Lower lobe of right lung (tissue), 2 donors: Measurements from ENCODE around the gene MTFR2. TPM values are rescaled to one million over a fixed set of nuclear protein-coding genes. Genes with fewer than 3 reads are reported as not detected.
"Not testable (repeated sequence)": the region's sequence is repeated elsewhere in the genome, so short reads cannot be mapped to it uniquely, and the experiment has no call there.

Experiments used
- ATAC-seq, 2 donors: fragments of 200-7000 bp; cut with Tn5 transposase; one replicate each; pipeline ENCODE4 v1.9.1; 2020 to 2022; ENCODE audit warnings: mild to moderate bottlenecking in 2 of 2, moderate library complexity in 2 of 2
- DNase-seq: peaks from one replicate; pipeline ENCODE4 v3.0.0-alpha.2; 2020
- H3K27ac ChIP-seq: fragments of 200-600 bp; one replicate; pipeline ENCODE4 v1.8.0; 2022
- H3K27me3 ChIP-seq: fragments of 200-600 bp; one replicate; pipeline ENCODE4 v1.8.0; 2022; ENCODE audit warnings: low read depth
- H3K36me3 ChIP-seq: fragments of 200-600 bp; one replicate; pipeline ENCODE4 v1.8.0; 2022; ENCODE audit warnings: mild to moderate bottlenecking
- H3K4me1 ChIP-seq: fragments of 200-600 bp; one replicate; pipeline ENCODE4 v1.8.0; 2022
- H3K4me3 ChIP-seq: fragments of 200-600 bp; one replicate; pipeline ENCODE4 v1.8.0; 2022; ENCODE audit warnings: mild to moderate bottlenecking
- H3K9me3 ChIP-seq: fragments of 200-600 bp; one replicate; pipeline ENCODE4 v1.8.0; 2022
- intact Hi-C: fragments of 100-400 bp; cut with DNase I; formaldehyde crosslinking; loops from one replicate; pipeline ENCODE4 v1.11.0; 2022
- total RNA-seq: library from RNA; stranded (reverse); fragmentation: NEBNext Ultra II Directional; extraction: Animal tissue kit (Norgen Biotek cat#: 25700); gene quantifications from one replicate; pipeline ENCODE4 v1.2.1, GENCODE V29; 2021
- TF ChIP-seq, protein P1 (sequence below): fragments of 200-600 bp; IDR thresholded peaks from one replicate; pipeline ENCODE4 v1.8.0; 2022; ENCODE audit warnings: antibody characterized with exemption, mild to moderate bottlenecking
- donor health status: DM: no; HTN: yes; CAD: no; lungs with severe emphysema.

The MTFR2 gene
- total RNA-seq, 1 donor from 2014 or later: 1.5 TPM

DNA sequence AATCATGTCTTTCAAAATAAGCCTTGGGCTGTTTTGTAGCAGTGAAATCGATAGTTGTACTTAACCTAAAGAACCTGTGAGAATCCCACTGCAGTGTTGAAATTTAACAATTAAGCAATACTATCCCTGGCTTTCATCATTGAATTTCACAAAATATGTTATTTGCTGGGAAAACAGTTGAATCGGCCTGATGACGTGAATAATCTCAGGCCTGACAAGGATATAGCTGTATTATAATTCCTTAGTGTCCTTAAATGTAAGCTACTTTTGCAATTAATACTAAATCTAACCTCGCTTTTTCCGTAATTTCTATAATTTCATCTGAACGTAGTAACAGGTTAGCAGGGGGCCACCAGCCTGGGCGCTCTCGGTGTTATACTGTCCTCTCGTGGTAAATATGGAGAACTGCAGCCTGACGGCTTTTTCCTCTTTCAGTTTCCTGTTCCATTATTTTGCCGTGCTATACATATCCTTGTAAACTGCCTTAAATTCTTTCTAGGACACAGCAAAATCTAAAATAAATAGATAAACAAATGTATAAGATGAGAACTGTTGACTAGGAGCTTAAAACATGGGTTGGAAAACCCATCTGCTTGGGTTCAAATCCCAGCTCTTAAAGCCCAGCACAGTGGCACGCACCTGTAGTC is 24.0 kb downstream of the MTFR2 start:
- no peaks in the 10 kb centered on the region for H3K9me3 ChIP-seq
- H3K27ac ChIP-seq: no peak overlapping the region
- peak; percentile 70 for DNase-seq
- peak; percentile 94 for ATAC-seq
- no peaks in the 10 kb centered on the region for H3K36me3 ChIP-seq
- TF ChIP-seq, protein P1, sequence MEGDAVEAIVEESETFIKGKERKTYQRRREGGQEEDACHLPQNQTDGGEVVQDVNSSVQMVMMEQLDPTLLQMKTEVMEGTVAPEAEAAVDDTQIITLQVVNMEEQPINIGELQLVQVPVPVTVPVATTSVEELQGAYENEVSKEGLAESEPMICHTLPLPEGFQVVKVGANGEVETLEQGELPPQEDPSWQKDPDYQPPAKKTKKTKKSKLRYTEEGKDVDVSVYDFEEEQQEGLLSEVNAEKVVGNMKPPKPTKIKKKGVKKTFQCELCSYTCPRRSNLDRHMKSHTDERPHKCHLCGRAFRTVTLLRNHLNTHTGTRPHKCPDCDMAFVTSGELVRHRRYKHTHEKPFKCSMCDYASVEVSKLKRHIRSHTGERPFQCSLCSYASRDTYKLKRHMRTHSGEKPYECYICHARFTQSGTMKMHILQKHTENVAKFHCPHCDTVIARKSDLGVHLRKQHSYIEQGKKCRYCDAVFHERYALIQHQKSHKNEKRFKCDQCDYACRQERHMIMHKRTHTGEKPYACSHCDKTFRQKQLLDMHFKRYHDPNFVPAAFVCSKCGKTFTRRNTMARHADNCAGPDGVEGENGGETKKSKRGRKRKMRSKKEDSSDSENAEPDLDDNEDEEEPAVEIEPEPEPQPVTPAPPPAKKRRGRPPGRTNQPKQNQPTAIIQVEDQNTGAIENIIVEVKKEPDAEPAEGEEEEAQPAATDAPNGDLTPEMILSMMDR: peak; percentile 100
- peak overlapping the region; percentile 37 for H3K4me3 ChIP-seq
- intact Hi-C loops: loop anchor here (10.0 kb wide), 1 partner anchor 191 kb away; no protein-coding TSS in a partner anchor
- peaks cover 16% of the 10 kb centered on the region for H3K4me1 ChIP-seq
- H3K27me3 ChIP-seq: no peaks in the 10 kb centered on the region

DNA sequence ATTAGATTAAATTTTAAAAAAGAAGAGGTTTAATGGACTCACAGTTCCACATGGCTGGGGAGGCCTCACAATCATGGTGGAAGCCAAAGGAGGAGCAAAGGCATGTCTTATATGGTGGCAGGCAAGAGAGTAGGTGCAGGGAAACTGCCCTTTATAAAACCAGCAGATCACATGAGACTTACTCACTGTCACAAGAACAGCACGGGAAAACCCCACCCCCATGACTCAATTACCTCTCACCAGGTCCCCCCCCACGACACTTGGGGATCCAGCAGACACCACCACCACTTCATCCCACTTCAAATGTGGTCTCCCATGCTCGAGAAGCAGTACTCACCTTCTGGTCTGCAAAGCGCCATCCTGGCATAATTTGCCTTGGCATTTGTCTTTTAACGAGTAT is 24.6 kb downstream of the MTFR2 start:
- TF ChIP-seq, protein P1: no peak
- no peak overlapping the region for H3K27ac ChIP-seq
- ATAC-seq (peak in 1 of 2 donors; percentile 33), DNase-seq (no peak)
- intact Hi-C loops: loop anchor here (10.0 kb wide), 1 partner anchor 191 kb away; no protein-coding TSS in a partner anchor
- H3K4me1 ChIP-seq: peaks cover 16% of the 10 kb centered on the region
- H3K36me3 ChIP-seq: no peaks in the 10 kb centered on the region
- no peaks in the 10 kb centered on the region for H3K9me3 ChIP-seq
- no peak overlapping the region for H3K4me3 ChIP-seq
- H3K27me3 ChIP-seq: no peaks in the 10 kb centered on the region

DNA sequence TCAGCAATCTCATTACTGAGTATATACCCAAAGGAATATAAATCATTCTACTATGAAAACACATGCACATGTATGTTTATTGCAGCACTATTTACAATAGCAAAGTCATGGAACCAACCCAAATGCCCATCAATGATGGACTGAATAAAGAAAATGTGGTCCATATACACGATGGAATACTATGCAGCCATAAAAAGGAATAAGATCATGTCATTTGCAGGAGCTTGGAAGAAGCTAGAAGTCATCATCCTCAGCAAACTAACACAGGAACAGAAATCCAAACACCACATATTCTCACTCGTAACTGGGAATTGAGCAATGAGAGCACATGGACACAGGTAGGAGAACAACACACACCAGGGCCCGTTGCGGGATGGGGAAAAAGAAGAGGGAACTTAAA is 25.1 kb downstream of the MTFR2 start:
- not testable (repeated sequence) for ATAC-seq, H3K36me3 ChIP-seq, H3K4me3 ChIP-seq, H3K27ac ChIP-seq, H3K9me3 ChIP-seq, DNase-seq, H3K27me3 ChIP-seq
- intact Hi-C loops: loop anchor here (10.0 kb wide), 1 partner anchor 190 kb away; no protein-coding TSS in a partner anchor
- H3K4me1 ChIP-seq: peaks cover 16% of the 10 kb centered on the region

DNA sequence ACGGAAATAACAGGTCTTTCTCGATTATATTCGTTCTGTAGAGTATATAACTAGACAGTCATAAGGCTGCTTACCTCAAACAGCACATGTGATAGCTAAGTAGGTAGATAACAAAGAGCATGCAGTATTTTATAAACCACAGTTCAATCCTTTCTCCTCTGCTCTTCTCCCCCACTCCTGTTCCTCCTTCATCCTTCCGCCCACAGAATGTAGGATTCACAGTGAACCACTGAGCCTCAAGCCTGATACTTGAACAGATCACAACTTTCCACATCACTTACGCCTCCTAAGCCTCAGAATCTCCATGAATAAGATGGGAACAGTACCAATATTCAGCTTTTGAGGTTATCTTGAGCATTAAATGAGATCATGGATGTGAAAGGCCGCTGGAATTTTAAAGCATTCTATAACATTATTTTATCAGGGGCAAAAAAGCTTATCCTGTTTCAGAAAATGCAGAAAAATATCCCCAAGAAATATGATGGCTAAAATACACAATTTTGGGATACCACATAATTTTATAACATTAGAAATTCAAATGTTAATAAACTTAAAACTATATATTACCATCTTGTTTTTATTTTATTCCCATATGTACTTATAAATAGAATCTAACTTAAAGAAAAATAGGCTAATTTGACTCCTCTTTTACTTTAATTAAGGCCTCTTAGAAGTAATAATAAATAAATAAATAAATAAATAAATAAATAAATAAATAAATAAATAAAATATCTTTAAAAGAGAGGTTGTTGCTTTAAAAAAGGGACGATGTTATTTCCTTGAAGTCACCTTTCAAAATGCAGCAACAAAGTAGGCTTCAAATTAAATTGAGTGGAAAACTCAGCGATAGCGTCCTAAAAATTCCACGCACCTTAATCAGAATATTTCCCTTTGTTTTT is 33.4 kb downstream of the MTFR2 start:
- no peak overlapping the region for H3K4me3 ChIP-seq

DNA sequence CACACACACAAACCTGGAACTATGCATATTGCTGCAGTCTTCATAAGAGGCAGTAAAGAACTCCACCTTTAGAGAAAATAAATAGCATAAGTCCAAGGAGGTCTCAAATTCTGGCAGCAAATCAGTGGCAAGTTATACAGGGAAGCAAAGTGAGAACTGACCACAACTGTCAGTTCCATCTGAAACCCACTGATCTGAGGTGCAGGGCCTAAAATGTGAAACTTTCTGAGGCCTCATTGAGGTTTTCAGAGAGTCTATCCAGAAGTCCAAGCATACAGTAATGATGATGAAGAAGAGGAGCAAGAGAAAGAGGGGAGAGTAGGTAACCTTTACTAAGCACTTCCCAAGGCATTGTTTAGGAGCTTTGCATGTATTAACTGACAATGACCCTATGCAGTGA is 36.3 kb downstream of the MTFR2 start:
- DNase-seq (no peak), ATAC-seq (no peak)
- Histone ChIP-seq H3K4me1 (no peaks in the 10 kb centered on the region), H3K27ac (no peak overlapping the region), H3K27me3 (no peaks in the 10 kb centered on the region), H3K4me3 (no peak overlapping the region), H3K9me3 (no peaks in the 10 kb centered on the region), H3K36me3 (no peaks in the 10 kb centered on the region)
- TF ChIP-seq, protein P1: no peak
- intact Hi-C loops: no loop called here

More for the DNA sequence above, 33.4 kb downstream of the MTFR2 start:
- Histone ChIP-seq H3K9me3 (no peaks in the 10 kb centered on the region), H3K36me3 (no peaks in the 10 kb centered on the region), H3K27ac (no peak overlapping the region), H3K27me3 (no peaks in the 10 kb centered on the region), H3K4me1 (no peaks in the 10 kb centered on the region)
- TF ChIP-seq, protein P1: no peak
- DNase-seq (no peak), ATAC-seq (no peak)
- intact Hi-C loops: no loop called here
